Chondrocyte (in vitro differentiated cells): Measurements from ENCODE around the gene NDUFS4. TPM values are rescaled to one million over a fixed set of nuclear protein-coding genes. Genes with fewer than 3 reads are reported as not detected.
"Not testable (repeated sequence)": the region's sequence is repeated elsewhere in the genome, so short reads cannot be mapped to it uniquely, and the experiment has no call there.

Source experiments
- DNase-seq: peaks from one replicate; pipeline ENCODE4 v3.0.0; 2021; ENCODE audit warnings: mixed read lengths, low spot score
- H3K27ac Mint-ChIP-seq: one replicate; pipeline ENCODE4 v1.8.0; 2021; ENCODE audit warnings: mild to moderate bottlenecking, moderate library complexity, mixed read lengths; ENCODE audit not compliant: unreplicated experiment
- H3K27me3 Mint-ChIP-seq: 2 replicates; pipeline ENCODE4 v1.8.0; 2021; ENCODE audit warnings: low read depth, mixed read lengths
- H3K36me3 Mint-ChIP-seq: 2 replicates; pipeline ENCODE4 v1.8.0; 2021; ENCODE audit warnings: low read depth, mixed read lengths
- H3K4me1 Mint-ChIP-seq: 2 replicates; pipeline ENCODE4 v1.8.0; 2021; ENCODE audit warnings: low read depth, mild to moderate bottlenecking, mixed read lengths
- H3K4me3 Mint-ChIP-seq: one replicate; pipeline ENCODE4 v1.8.0; 2021; ENCODE audit warnings: mild to moderate bottlenecking, moderate library complexity, mixed read lengths; ENCODE audit not compliant: unreplicated experiment
- H3K9me3 Mint-ChIP-seq: 2 replicates; pipeline ENCODE4 v1.8.0; 2021; ENCODE audit warnings: low read depth, mixed read lengths
- CTCF ChIP-seq: fragments of 200-600 bp; sonication (generic); IDR thresholded peaks from 2 replicates; pipeline ENCODE4 v1.5.0; 2021; ENCODE audit warnings: antibody characterized with exemption, mild to moderate bottlenecking, moderate library complexity
- total RNA-seq: library from RNA; stranded (reverse); gene quantifications from 3 replicates; pipeline ENCODE4 v1.2.1, GENCODE V29; 2021

NDUFS4 gene
- total RNA-seq, 1 donor from 2014 or later, result 66.9 TPM

- no peak for DNase-seq
- Mint-ChIP-seq H3K36me3 (no peaks in the 10 kb centered on the region), H3K4me1 (peaks cover 10% of the 10 kb centered on the region), H3K9me3 (peaks cover 3% of the 10 kb centered on the region), H3K4me3 (no peak overlapping the region), H3K27ac (no peak overlapping the region), H3K27me3 (no peaks in the 10 kb centered on the region)
- TF ChIP-seq CTCF, result no peak
These were observed 37.5 kb downstream of the NDUFS4 start for GRCh38 chr5:53597894-53598293.

- H3K27ac Mint-ChIP-seq, result peak overlapping the region; percentile 32
- no peak for DNase-seq
- peaks cover 3% of the 10 kb centered on the region for H3K9me3 Mint-ChIP-seq
- H3K4me3 Mint-ChIP-seq, result no peak overlapping the region
- H3K27me3 Mint-ChIP-seq, result no peaks in the 10 kb centered on the region
- H3K36me3 Mint-ChIP-seq, result peaks cover 3% of the 10 kb centered on the region
- TF ChIP-seq CTCF, result no peak
- H3K4me1 Mint-ChIP-seq, result peaks cover 16% of the 10 kb centered on the region
These were observed 41.1 kb downstream of the NDUFS4 start for GRCh38 chr5:53601570-53601969.

GRCh38 chr5:53603009-53603687, 42.7 kb downstream of the NDUFS4 start:
- Mint-ChIP-seq H3K27ac (peak overlapping the region; percentile 71), H3K36me3 (peaks cover 3% of the 10 kb centered on the region), H3K27me3 (no peaks in the 10 kb centered on the region), H3K4me1 (peaks cover 12% of the 10 kb centered on the region), H3K9me3 (peaks cover 3% of the 10 kb centered on the region), H3K4me3 (no peak overlapping the region)
- DNase-seq, result no peak
- TF ChIP-seq CTCF, result no peak

GRCh38 chr5:53604309-53604708, 43.9 kb downstream of the NDUFS4 start:
- H3K4me3 Mint-ChIP-seq, result no peak overlapping the region
- H3K36me3 Mint-ChIP-seq, result peaks cover 8% of the 10 kb centered on the region
- H3K4me1 Mint-ChIP-seq, result peaks cover 12% of the 10 kb centered on the region
- H3K27me3 Mint-ChIP-seq, result no peaks in the 10 kb centered on the region
- no peak for DNase-seq
- TF ChIP-seq CTCF, result no peak
- no peak overlapping the region for H3K27ac Mint-ChIP-seq
- H3K9me3 Mint-ChIP-seq, result peaks cover 3% of the 10 kb centered on the region

GRCh38 chr5:53607886-53608285, 47.4 kb downstream of the NDUFS4 start:
- Mint-ChIP-seq H3K27ac (no peak overlapping the region), H3K36me3 (peaks cover 8% of the 10 kb centered on the region), H3K4me1 (peaks cover 7% of the 10 kb centered on the region), H3K4me3 (no peak overlapping the region), H3K27me3 (no peaks in the 10 kb centered on the region), H3K9me3 (no peaks in the 10 kb centered on the region)
- TF ChIP-seq CTCF, result no peak
- no peak for DNase-seq

GRCh38 chr5:53608897-53609296, 48.5 kb downstream of the NDUFS4 start:
- H3K27me3 Mint-ChIP-seq, H3K4me1 Mint-ChIP-seq, DNase-seq, H3K9me3 Mint-ChIP-seq, H3K27ac Mint-ChIP-seq, H3K4me3 Mint-ChIP-seq, H3K36me3 Mint-ChIP-seq: not testable (repeated sequence)
